Measurements from ENCODE around the gene TOGARAM2.

The TOGARAM2 gene

DNA sequence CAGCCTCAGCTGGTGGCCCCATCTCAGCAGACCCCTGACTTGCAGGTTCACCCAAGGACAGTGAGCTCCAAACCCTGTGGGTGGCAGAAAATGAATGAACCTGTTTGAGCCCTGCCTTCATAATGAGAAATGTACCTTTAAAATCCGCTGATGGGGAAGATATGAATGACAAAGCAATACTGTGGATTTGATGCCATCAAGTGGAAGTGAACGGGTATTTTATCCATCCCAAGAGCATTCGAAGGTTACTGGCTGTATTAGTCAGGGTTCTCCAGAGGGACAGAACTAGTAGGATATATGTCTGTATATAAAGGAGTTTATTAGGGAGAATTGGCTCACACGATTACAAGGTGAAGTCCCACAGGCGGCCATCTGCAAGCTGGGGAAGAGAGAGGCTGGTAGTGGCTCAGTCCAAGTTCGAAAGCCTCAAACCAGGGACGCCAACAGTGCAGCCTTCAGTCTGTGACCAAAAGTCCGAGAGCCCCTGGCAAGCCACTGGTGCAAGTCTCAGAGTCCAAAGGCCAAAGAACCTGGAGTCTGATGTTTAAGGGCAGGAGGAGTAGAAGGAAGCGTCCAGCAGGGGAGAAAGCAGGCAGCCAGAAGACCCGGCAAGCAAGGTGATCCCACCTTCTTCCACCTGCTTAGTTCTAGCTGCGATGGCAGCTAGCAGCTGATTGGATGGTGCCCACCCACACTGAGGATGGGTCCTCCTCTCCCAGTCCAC lies 32.1 kb downstream of the TOGARAM2 start:
- Histone ChIP-seq H3K36me3 (ENCODE audit: control insufficient read depth in 1 of 2, insufficient read depth in 2 of 2, low read length in 2 of 2) (no peaks in the 10 kb centered on the region), H3K4me3 (ENCODE audit: low read depth in 1 of 2, low read length in 2 of 2) (no peak overlapping the region), H3K9me3 (ENCODE audit: control insufficient read depth in 1 of 2, low read length in 2 of 2) (no peaks in the 10 kb centered on the region), H3K27me3 (ENCODE audit: low read depth, low read length) (no peaks in the 10 kb centered on the region), H3K4me1 (ENCODE audit: control insufficient read depth in 1 of 2, insufficient read depth in 2 of 2, low read length in 2 of 2) (peaks cover 19 to 24% of the 10 kb centered on the region in 2 donors), H3K27ac (ENCODE audit: low read length) (no peak overlapping the region)

DNA sequence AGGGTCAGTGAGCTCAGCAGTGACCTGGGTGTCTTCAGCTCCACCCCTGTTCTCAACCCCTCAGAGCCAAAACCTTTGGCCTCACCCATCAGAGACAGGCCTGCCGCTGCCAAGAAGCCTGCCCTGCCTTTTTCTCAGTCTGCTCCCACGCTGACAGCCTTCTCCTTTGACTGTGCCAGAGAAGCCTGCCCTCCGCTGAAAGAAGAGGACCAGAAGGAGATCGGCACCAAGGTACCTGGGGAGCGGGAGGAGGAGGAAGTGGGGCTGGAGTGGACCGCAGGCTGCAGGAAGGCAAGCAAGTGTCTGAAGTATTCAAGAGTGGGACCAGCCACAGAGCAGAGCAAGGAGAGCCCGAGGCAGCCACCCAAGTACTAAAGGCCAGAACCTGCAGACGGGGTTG lies 33.2 kb downstream of the TOGARAM2 start:
- H3K36me3 ChIP-seq (ENCODE audit: control insufficient read depth in 1 of 2, insufficient read depth in 2 of 2, low read length in 2 of 2), result no peaks in the 10 kb centered on the region
- no peak overlapping the region for H3K4me3 ChIP-seq (ENCODE audit: low read depth in 1 of 2, low read length in 2 of 2)
- peaks cover 19 to 24% of the 10 kb centered on the region in 2 donors for H3K4me1 ChIP-seq (ENCODE audit: control insufficient read depth in 1 of 2, insufficient read depth in 2 of 2, low read length in 2 of 2)
- H3K27ac ChIP-seq (ENCODE audit: low read length), result peak overlapping the region; percentile 4
- H3K27me3 ChIP-seq (ENCODE audit: low read depth, low read length), result no peaks in the 10 kb centered on the region
- no peaks in the 10 kb centered on the region for H3K9me3 ChIP-seq (ENCODE audit: control insufficient read depth in 1 of 2, low read length in 2 of 2)

DNA sequence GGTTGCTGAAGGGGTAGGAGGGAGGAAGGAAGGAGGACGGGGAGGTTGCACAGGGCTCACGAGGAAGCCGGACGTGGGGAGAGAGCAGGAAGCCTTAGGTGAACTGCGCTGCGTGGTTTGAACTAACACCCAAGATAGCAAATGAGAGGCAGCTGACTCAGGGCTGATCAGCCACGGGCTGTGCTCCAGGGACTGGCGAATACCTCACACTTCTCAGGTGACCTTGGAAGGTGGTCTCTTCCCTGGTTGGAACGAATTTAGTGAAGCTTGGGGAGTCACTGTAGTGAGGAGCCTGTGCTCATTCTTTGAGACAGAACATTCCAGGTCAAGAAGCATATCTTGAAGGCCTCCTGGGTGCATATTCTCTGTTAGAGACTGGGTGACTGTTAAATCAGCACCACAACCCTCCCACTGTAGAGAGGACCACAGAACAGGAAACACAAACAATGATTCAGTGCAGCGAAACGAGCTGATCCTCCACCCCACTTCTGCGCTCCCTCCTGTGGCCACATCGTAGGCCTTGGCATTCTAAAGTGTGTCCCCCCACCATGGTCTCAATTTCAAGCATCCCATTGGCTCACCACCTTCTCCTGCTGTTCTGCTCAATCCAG lies 33.8 kb downstream of the TOGARAM2 start:
- peak overlapping the region in 1 of 2 donors; percentile 12 for H3K4me3 ChIP-seq (ENCODE audit: low read depth in 1 of 2, low read length in 2 of 2)
- no peak overlapping the region for H3K27ac ChIP-seq (ENCODE audit: low read length)
- no peaks in the 10 kb centered on the region for H3K27me3 ChIP-seq (ENCODE audit: low read depth, low read length)
- H3K9me3 ChIP-seq (ENCODE audit: control insufficient read depth in 1 of 2, low read length in 2 of 2), result no peaks in the 10 kb centered on the region
- H3K4me1 ChIP-seq (ENCODE audit: control insufficient read depth in 1 of 2, insufficient read depth in 2 of 2, low read length in 2 of 2), result peaks cover 19 to 24% of the 10 kb centered on the region in 2 donors
- no peaks in the 10 kb centered on the region for H3K36me3 ChIP-seq (ENCODE audit: control insufficient read depth in 1 of 2, insufficient read depth in 2 of 2, low read length in 2 of 2)

GRCh38 chr2:29015701-29016470 lies 34.8 kb downstream of the TOGARAM2 start:
- Histone ChIP-seq H3K9me3 (ENCODE audit: control insufficient read depth in 1 of 2, low read length in 2 of 2) (no peaks in the 10 kb centered on the region), H3K4me3 (ENCODE audit: low read depth in 1 of 2, low read length in 2 of 2) (no peak overlapping the region), H3K27ac (ENCODE audit: low read length) (no peak overlapping the region), H3K36me3 (ENCODE audit: control insufficient read depth in 1 of 2, insufficient read depth in 2 of 2, low read length in 2 of 2) (no peaks in the 10 kb centered on the region), H3K27me3 (ENCODE audit: low read depth, low read length) (no peaks in the 10 kb centered on the region), H3K4me1 (ENCODE audit: control insufficient read depth in 1 of 2, insufficient read depth in 2 of 2, low read length in 2 of 2) (peaks cover 10 to 18% of the 10 kb centered on the region in 2 donors)

- H3K27ac ChIP-seq (ENCODE audit: low read length), result no peak overlapping the region
- peaks cover 4 to 12% of the 10 kb centered on the region in 2 donors for H3K4me1 ChIP-seq (ENCODE audit: control insufficient read depth in 1 of 2, insufficient read depth in 2 of 2, low read length in 2 of 2)
- no peaks in the 10 kb centered on the region for H3K36me3 ChIP-seq (ENCODE audit: control insufficient read depth in 1 of 2, insufficient read depth in 2 of 2, low read length in 2 of 2)
- no peak overlapping the region for H3K4me3 ChIP-seq (ENCODE audit: low read depth in 1 of 2, low read length in 2 of 2)
- no peaks in the 10 kb centered on the region for H3K9me3 ChIP-seq (ENCODE audit: control insufficient read depth in 1 of 2, low read length in 2 of 2)
- no peaks in the 10 kb centered on the region for H3K27me3 ChIP-seq (ENCODE audit: low read depth, low read length)
These were observed 35.4 kb downstream of the TOGARAM2 start for GRCh38 chr2:29016504-29016903.

- Histone ChIP-seq H3K9me3 (ENCODE audit: control insufficient read depth in 1 of 2, low read length in 2 of 2) (no peaks in the 10 kb centered on the region), H3K4me3 (ENCODE audit: low read depth in 1 of 2, low read length in 2 of 2) (no peak overlapping the region), H3K27ac (ENCODE audit: low read length) (no peak overlapping the region), H3K27me3 (ENCODE audit: low read depth, low read length) (no peaks in the 10 kb centered on the region), H3K36me3 (ENCODE audit: control insufficient read depth in 1 of 2, insufficient read depth in 2 of 2, low read length in 2 of 2) (no peaks in the 10 kb centered on the region), H3K4me1 (ENCODE audit: control insufficient read depth in 1 of 2, insufficient read depth in 2 of 2, low read length in 2 of 2) (no peaks in the 10 kb centered on the region)
These were observed 36.8 kb downstream of the TOGARAM2 start for GRCh38 chr2:29017716-29018435.

DNA sequence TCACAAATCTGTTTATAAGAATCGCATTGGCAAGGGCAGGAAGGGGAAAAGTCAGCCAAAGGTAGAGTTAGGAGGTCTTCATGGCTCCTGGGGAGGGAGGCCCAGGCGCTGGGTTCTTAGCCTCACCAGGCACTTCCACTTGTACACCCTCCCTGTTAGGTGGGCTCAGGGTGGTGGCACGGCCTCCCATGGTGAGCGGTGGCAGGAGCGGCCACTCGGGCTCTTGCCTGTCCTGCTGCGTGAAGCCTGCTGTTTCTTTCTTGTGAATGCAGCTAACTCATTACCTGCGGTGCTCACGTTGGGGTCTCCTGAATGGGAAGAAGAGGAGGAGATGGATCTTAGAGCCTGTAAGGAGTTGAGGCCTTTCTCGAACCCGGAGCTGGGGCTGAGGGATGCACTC lies 40.8 kb downstream of the TOGARAM2 start:
- H3K9me3 ChIP-seq (ENCODE audit: control insufficient read depth in 1 of 2, low read length in 2 of 2), result no peaks in the 10 kb centered on the region
- no peak overlapping the region for H3K27ac ChIP-seq (ENCODE audit: low read length)
- H3K36me3 ChIP-seq (ENCODE audit: control insufficient read depth in 1 of 2, insufficient read depth in 2 of 2, low read length in 2 of 2), result no peaks in the 10 kb centered on the region
- H3K27me3 ChIP-seq (ENCODE audit: low read depth, low read length), result no peaks in the 10 kb centered on the region
- no peak overlapping the region for H3K4me3 ChIP-seq (ENCODE audit: low read depth in 1 of 2, low read length in 2 of 2)
- no peaks in the 10 kb centered on the region for H3K4me1 ChIP-seq (ENCODE audit: control insufficient read depth in 1 of 2, insufficient read depth in 2 of 2, low read length in 2 of 2)

DNA sequence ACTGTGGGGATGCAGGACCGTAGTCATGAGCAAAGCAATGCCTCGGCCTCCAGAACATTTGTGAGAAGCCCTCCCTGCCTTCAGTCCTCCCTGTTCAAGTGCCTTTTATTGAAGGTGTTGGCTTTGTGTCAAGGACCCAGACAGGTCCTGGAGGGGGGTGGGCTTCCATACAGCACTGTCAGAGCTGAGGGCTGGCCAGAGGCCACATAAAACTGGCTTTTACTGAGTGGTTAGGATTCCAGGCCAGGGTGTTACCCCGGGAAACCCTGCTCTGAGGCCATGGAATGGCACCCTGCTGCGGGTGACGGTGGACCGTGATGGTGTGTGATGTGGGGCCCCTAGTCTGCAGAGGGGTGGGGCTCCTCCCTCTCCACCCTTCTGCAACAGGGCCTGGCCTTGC lies 41.6 kb downstream of the TOGARAM2 start:
- H3K27ac ChIP-seq (ENCODE audit: low read length), result no peak overlapping the region

GRCh38 chr2:29023188-29023587 lies 42.1 kb downstream of the TOGARAM2 start:
- Histone ChIP-seq H3K27ac (ENCODE audit: low read length) (no peak overlapping the region), H3K4me1 (ENCODE audit: control insufficient read depth in 1 of 2, insufficient read depth in 2 of 2, low read length in 2 of 2) (no peaks in the 10 kb centered on the region), H3K36me3 (ENCODE audit: control insufficient read depth in 1 of 2, insufficient read depth in 2 of 2, low read length in 2 of 2) (peaks cover 0 to 5% of the 10 kb centered on the region in 2 donors), H3K9me3 (ENCODE audit: control insufficient read depth in 1 of 2, low read length in 2 of 2) (no peaks in the 10 kb centered on the region), H3K27me3 (ENCODE audit: low read depth, low read length) (no peaks in the 10 kb centered on the region), H3K4me3 (ENCODE audit: low read depth in 1 of 2, low read length in 2 of 2) (no peak overlapping the region)

More for the DNA sequence above, 41.6 kb downstream of the TOGARAM2 start:
- Histone ChIP-seq H3K27me3 (ENCODE audit: low read depth, low read length) (no peaks in the 10 kb centered on the region), H3K4me1 (ENCODE audit: control insufficient read depth in 1 of 2, insufficient read depth in 2 of 2, low read length in 2 of 2) (no peaks in the 10 kb centered on the region), H3K36me3 (ENCODE audit: control insufficient read depth in 1 of 2, insufficient read depth in 2 of 2, low read length in 2 of 2) (peaks cover 0 to under 1% of the 10 kb centered on the region in 2 donors), H3K4me3 (ENCODE audit: low read depth in 1 of 2, low read length in 2 of 2) (no peak overlapping the region), H3K9me3 (ENCODE audit: control insufficient read depth in 1 of 2, low read length in 2 of 2) (no peaks in the 10 kb centered on the region)

DNA sequence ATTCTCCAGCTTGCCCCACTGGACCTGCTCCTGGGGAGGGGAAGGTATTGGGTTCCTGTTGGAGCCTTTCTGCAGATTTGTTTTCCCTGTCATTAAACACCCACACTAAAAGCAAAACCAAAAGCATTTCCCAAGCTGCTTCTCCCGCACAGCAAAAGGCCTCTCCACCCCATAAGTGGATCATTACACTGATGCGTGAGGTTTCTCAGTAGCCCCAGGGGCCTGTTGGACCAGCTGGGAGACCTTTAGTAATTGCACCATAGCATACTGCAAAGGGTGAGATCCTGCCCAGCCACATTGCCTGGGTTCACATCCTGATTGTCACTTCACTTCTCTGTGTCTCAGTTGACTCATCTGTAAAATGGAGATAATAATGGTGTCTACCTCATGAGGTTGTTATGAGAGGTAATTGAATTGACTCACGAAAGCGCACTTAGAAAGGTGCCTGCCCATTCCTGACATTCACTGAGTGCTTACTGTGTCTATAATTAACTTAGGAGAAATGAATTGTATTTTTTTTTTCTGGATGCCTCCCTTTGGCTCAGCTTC lies 43.9 kb downstream of the TOGARAM2 start:
- no peak overlapping the region for H3K27ac ChIP-seq (ENCODE audit: low read length)

DNA sequence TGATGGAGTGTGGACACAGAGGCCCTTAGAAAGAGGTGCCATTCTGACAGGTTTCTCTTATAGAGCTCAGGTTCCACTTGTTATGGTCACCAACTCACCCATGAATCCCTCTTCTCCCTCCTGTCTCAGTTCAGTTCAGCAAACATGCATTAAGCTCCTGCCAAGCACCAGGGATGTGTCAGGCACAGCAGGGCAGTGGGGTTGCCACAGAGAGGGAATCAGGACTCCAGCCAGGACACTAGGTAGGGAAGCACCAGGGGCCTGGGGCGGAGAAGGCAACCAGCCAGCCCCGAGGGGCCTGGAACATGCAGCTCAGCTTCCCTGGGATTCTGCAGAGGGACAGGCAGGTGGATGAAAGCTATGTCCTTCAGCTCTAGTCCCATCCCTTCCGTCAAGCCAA lies 44.6 kb downstream of the TOGARAM2 start:
- Histone ChIP-seq H3K4me3 (ENCODE audit: low read depth in 1 of 2, low read length in 2 of 2) (no peak overlapping the region), H3K27me3 (ENCODE audit: low read depth, low read length) (no peaks in the 10 kb centered on the region), H3K27ac (ENCODE audit: low read length) (no peak overlapping the region), H3K36me3 (ENCODE audit: control insufficient read depth in 1 of 2, insufficient read depth in 2 of 2, low read length in 2 of 2) (peaks cover 0 to 5% of the 10 kb centered on the region in 2 donors), H3K9me3 (ENCODE audit: control insufficient read depth in 1 of 2, low read length in 2 of 2) (no peaks in the 10 kb centered on the region), H3K4me1 (ENCODE audit: control insufficient read depth in 1 of 2, insufficient read depth in 2 of 2, low read length in 2 of 2) (no peaks in the 10 kb centered on the region)

More for the DNA sequence above, 43.9 kb downstream of the TOGARAM2 start:
- Histone ChIP-seq H3K27me3 (ENCODE audit: low read depth, low read length) (no peaks in the 10 kb centered on the region), H3K36me3 (ENCODE audit: control insufficient read depth in 1 of 2, insufficient read depth in 2 of 2, low read length in 2 of 2) (peaks cover 0 to 5% of the 10 kb centered on the region in 2 donors), H3K4me1 (ENCODE audit: control insufficient read depth in 1 of 2, insufficient read depth in 2 of 2, low read length in 2 of 2) (no peaks in the 10 kb centered on the region), H3K9me3 (ENCODE audit: control insufficient read depth in 1 of 2, low read length in 2 of 2) (no peaks in the 10 kb centered on the region), H3K4me3 (ENCODE audit: low read depth in 1 of 2, low read length in 2 of 2) (no peak overlapping the region)
